ENCODE results near the gene ARPC5L. TPM values are rescaled to one million over a fixed set of nuclear protein-coding genes. Genes with fewer than 3 reads are reported as not detected.

The ARPC5L gene
- total RNA-seq, result 41.3 and 43.0 TPM in 2 replicates

GRCh38 chr9:124861342-124862229, at the start of gene ARPC5L, which contains the start of gene RPL35:
TSS of gene ARPC5L (plus strand) at chr9:124862130. CDS start at chr9:124869291, 7,161 bp downstream.
TSS of gene RPL35 (minus strand) at chr9:124861957. CDS start at chr9:124861912, 45 bp downstream.

DNA sequence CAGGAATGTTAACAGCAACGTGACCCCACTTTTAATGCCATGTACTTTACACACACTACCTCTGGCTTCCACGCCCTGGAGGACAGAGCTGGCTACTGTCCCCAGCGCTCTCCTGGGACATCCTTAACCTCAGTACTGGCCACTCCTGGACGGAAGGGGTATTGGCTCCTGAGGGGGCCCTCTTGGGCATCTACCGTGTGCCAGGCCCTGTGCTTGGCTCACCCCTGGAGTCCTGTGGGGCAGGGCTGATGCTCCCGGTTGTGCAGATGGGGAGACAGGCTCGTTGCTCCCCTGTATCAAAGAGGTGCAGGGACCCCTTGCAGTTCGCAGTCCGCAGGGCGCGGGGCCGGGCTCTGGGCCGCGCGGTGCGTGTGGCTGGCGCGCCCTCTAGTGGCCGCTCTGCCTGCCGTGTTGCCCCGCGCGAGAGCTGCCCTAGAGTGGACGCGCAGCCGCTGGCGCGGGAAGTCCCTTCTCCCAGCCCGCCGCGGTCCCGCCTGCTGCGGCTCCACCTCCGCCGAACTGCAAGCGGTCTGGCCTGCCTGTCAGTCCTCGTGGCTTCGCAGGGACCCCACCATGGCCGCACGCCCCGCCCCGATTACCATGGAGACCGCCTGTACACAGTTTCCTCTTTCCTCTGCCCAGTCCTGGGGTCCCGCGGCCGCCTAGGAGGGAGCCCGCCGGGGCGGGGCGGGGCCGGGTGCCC, 8.9 kb upstream of the ARPC5L start, which contains the start of gene WDR38:
Gene WDR38 (plus strand): TSS at position 632 of the 703 bp plus-strand sequence. CDS start 72 bp downstream, outside the sequence.

Small RNA genes lying within 50 kb of the gene (small RNA-seq; reads per million reads assigned to genes)
- gene RNU4-82P, result not detected

Other genes starting within 250 kb of the ARPC5L start
- gene NR6A1, start 90.8 kb upstream of the ARPC5L start, total RNA-seq, result 0.27 and 1.2 TPM in 2 replicates
- 0.07 TPM in 1 of 2 replicates, not detected in the other for gene OLFML2A, start 85.0 kb upstream of the ARPC5L start, total RNA-seq
- not detected in 2 replicates for gene WDR38, start 8.7 kb upstream of the ARPC5L start, total RNA-seq
- 1,911 and 2,001 TPM in 2 replicates for gene RPL35, start 173 bp upstream of the ARPC5L start, total RNA-seq
- 14.4 and 14.8 TPM in 2 replicates for gene GOLGA1, start 79.0 kb downstream of the ARPC5L start, total RNA-seq